ENCODE results near the gene GTF3C1.

Gene GTF3C1

DNA sequence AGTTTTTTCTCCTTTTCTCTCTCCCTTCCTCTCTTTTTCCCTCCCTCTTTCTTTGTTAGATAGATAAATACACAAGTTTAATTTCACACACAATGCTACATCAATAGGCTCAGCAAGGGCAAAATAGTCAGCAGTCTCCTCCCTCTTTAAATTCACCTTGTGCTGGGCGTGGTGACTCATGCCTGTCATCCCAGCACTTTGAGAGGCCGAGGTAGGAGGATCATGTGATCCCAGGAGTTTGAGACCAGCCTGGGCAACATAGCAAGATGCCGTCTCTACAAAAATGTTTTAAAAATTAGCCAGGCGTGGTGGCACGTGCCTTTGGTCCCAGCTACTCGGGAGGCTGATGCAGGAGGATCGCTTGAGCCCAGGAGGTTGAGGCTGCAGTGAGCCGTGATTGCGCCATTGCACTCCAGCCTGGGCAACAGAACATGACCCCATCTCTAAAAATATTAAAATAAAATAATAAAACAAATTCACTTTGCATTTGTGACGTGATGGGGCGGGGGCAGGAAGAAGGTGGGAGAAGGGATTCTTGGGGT lies 120.3 kb downstream of the GTF3C1 start:
- Histone ChIP-seq H3K79me2 (ENCODE audit: low read length) (peaks cover 100% of the 10 kb centered on the region), H2AFZ (ENCODE audit: low read depth, low read length) (no peak overlapping the region), H3K4me2 (ENCODE audit: low read length) (peak overlapping the region; percentile 91), H3K9me3 (ENCODE audit: insufficient read depth, low read length) (no peaks in the 10 kb centered on the region), H3K4me3 (ENCODE audit: low read length) (peak overlapping the region; percentile 2), H3K27me3 (ENCODE audit: low read depth, low read length) (no peaks in the 10 kb centered on the region), H3K9ac (ENCODE audit: low read length) (peak overlapping the region; percentile 46), H3K36me3 (replicated peaks; ENCODE audit: low read depth, low read length) (peaks cover 77% of the 10 kb centered on the region), H3K27ac (ENCODE audit: low read length) (peak overlapping the region; percentile 99), H3K4me1 (ENCODE audit: low read length) (peaks cover 82% of the 10 kb centered on the region), H4K20me1 (ENCODE audit: insufficient read depth, low read length) (peaks cover 81% of the 10 kb centered on the region)
- TF ChIP-seq EZH2phosphoT487 (IDR thresholded peaks at IDR 0.05; ENCODE audit: low read depth) (no peak), CTCF (IDR thresholded peaks at IDR 0.05; ENCODE audit: low read depth, low read length) (no peak)

DNA sequence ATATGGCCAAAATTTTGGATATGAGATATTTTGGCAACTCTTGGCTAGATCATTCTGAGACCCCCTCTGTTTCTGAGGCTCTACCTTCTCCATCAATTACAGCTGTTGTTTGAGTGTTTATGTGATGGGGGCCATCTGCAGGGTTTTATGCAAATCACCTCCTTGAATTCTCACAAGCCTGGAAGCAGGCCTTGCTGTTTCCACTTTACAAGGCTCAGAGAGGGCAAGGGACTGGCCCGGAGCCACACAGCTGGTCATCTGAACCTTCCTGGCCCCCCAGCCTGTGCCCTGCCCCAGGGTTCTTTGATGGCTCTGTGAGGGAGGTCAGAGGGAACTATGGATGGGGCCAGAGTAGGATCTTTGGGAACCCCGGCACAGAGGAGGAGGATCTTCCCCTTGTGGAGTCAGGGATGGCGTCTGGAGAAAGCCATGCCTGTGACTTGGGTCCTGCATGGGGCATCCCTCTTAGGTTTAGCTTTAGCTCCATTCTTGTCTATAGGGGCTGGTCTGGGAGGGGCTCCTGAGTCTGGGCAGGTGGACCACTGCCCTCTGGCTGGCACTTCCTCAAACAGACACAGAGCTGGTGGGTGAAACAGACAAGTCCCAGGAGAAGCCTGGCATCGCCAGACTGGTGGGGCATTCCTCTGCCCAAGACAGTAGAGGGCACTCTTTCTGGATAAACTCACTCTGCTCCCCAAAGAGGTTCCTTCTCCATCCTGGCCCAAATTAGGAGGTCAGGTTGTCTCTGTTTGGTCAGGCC lies 121.5 kb downstream of the GTF3C1 start:
- Histone ChIP-seq H3K4me1 (ENCODE audit: low read length) (peaks cover 91% of the 10 kb centered on the region), H3K27ac (ENCODE audit: low read length) (peak overlapping the region; percentile 99), H3K9me3 (ENCODE audit: insufficient read depth, low read length) (no peaks in the 10 kb centered on the region), H4K20me1 (ENCODE audit: insufficient read depth, low read length) (peaks cover 78% of the 10 kb centered on the region), H2AFZ (ENCODE audit: low read depth, low read length) (no peak overlapping the region), H3K27me3 (ENCODE audit: low read depth, low read length) (no peaks in the 10 kb centered on the region), H3K36me3 (replicated peaks; ENCODE audit: low read depth, low read length) (peaks cover 76% of the 10 kb centered on the region), H3K4me3 (ENCODE audit: low read length) (peak overlapping the region; percentile 33), H3K4me2 (ENCODE audit: low read length) (peak overlapping the region; percentile 91), H3K9ac (ENCODE audit: low read length) (peak overlapping the region; percentile 83), H3K79me2 (ENCODE audit: low read length) (peaks cover 100% of the 10 kb centered on the region)
- TF ChIP-seq EZH2phosphoT487 (IDR thresholded peaks at IDR 0.05; ENCODE audit: low read depth): no peak
- peak; percentile 44 for TF ChIP-seq CTCF (IDR thresholded peaks at IDR 0.05; ENCODE audit: low read depth, low read length)

DNA sequence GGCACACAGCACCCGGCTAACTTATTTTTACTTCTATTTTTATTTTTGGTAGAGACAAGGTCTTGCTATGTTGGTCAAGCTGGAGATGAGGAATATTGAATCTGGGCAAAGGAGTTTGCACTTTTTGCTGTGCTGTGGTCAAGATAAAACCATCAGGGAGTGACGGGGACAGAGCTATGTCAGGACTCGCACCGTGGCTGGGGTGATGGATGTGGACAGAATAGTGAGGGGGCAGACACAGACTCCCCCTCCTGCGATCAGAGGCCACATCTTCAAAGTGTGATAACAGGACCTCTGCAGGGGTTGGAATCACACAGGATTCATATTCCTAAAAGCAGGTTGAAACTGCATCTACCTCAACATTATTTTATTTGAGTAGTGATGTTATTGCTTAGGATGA lies 122.2 kb downstream of the GTF3C1 start:
- H3K27me3 ChIP-seq (ENCODE audit: low read depth, low read length): no peaks in the 10 kb centered on the region
- peak overlapping the region; percentile 99 for H3K27ac ChIP-seq (ENCODE audit: low read length)
- peak overlapping the region; percentile 91 for H3K4me2 ChIP-seq (ENCODE audit: low read length)
- TF ChIP-seq EZH2phosphoT487 (IDR thresholded peaks at IDR 0.05; ENCODE audit: low read depth) (no peak), CTCF (IDR thresholded peaks at IDR 0.05; ENCODE audit: low read depth, low read length) (no peak)
- no peak overlapping the region for H2AFZ ChIP-seq (ENCODE audit: low read depth, low read length)
- peaks cover 77% of the 10 kb centered on the region for H3K36me3 ChIP-seq (replicated peaks; ENCODE audit: low read depth, low read length)
- peaks cover 1% of the 10 kb centered on the region; the same call in 1 of the 2 replicates for H3K9me3 ChIP-seq (ENCODE audit: insufficient read depth, low read length)
- peaks cover 100% of the 10 kb centered on the region for H3K79me2 ChIP-seq (ENCODE audit: low read length)
- H3K9ac ChIP-seq (ENCODE audit: low read length): peak overlapping the region; percentile 83
- H3K4me3 ChIP-seq (ENCODE audit: low read length): peak overlapping the region; percentile 70
- peaks cover 94% of the 10 kb centered on the region for H3K4me1 ChIP-seq (ENCODE audit: low read length)
- H4K20me1 ChIP-seq (ENCODE audit: insufficient read depth, low read length): peaks cover 78% of the 10 kb centered on the region

Data from OCI-LY3 (cell line).